Gastrocnemius medialis (tissue), 4 donors: ENCODE data around the gene HLA-DOB.
A peak's percentile ranks its signal among the peaks of the same experiment; 100 is the strongest.

Experiments used
- CTCF ChIP-seq, 5 experiments: fragments of 450-650 bp in 3 of 5; fragments of 200-600 bp in 2 of 5; sonication (generic) in 2 of 5; IDR thresholded peaks in 4 of 5; conservative IDR thresholded peaks in 1 of 5; 1 replicate in 4 of 5; 2 replicates in 1 of 5; pipeline ENCODE4 v1.5.1; 2016 to 2019; ENCODE audit warnings: antibody characterized with exemption in 5 of 5, mild to moderate bottlenecking in 3 of 5, moderate library complexity in 3 of 5
- POLR2A ChIP-seq, 2 donors: fragments of 450-650 bp; IDR thresholded peaks; one replicate each; pipeline ENCODE4 v1.6.1; 2017; ENCODE audit warnings: antibody characterized with exemption in 2 of 2, mild to moderate bottlenecking in 2 of 2, moderate library complexity in 2 of 2

- TF ChIP-seq CTCF (IDR thresholded peaks at IDR 0.05 in 4 of 5, conservative IDR thresholded peaks at IDR 0.05 in 1 of 5) (peak in 2 of 5 experiments; percentile 27 to 33), POLR2A (IDR thresholded peaks at IDR 0.05) (no peak)
Observed at GRCh38 chr6:32785781-32786533, 30.8 kb downstream of the HLA-DOB start.
